NCI-H2171 treated with DMSO at 0.1 percent for 48 hours (cell line): ENCODE data around the gene KIAA0319L.

Source experiments
- DNase-seq: peaks from one replicate; lab custom pipeline; 2025; lab: John Stamatoyannopoulos, UW

KIAA0319L gene

GRCh38 chr1:35537806-35538205 is 19.4 kb downstream of the KIAA0319L start:
- DNase-seq = no peak

GRCh38 chr1:35536556-35537162 is 20.5 kb downstream of the KIAA0319L start:
- no peak for DNase-seq

GRCh38 chr1:35535243-35535642 is 22.0 kb downstream of the KIAA0319L start:
- DNase-seq = no peak

- peak; percentile 8 for DNase-seq
These were observed 23.6 kb downstream of the KIAA0319L start for GRCh38 chr1:35533586-35533985.

GRCh38 chr1:35532497-35533223 is 24.5 kb downstream of the KIAA0319L start:
- no peak for DNase-seq

GRCh38 chr1:35531368-35531767 is 25.8 kb downstream of the KIAA0319L start:
- DNase-seq = no peak

- no peak for DNase-seq
These were observed 26.3 kb downstream of the KIAA0319L start for GRCh38 chr1:35530946-35531345.

GRCh38 chr1:35530168-35530567 is 27.0 kb downstream of the KIAA0319L start:
- no peak for DNase-seq

GRCh38 chr1:35524106-35524505 is 33.1 kb downstream of the KIAA0319L start:
- no peak for DNase-seq

- no peak for DNase-seq
These were observed 37.8 kb downstream of the KIAA0319L start for GRCh38 chr1:35519432-35519831.

GRCh38 chr1:35518183-35518582 is 39.0 kb downstream of the KIAA0319L start:
- DNase-seq = no peak

GRCh38 chr1:35511305-35511704 is 45.9 kb downstream of the KIAA0319L start:
- no peak for DNase-seq

GRCh38 chr1:35509558-35509957 is 47.6 kb downstream of the KIAA0319L start:
- DNase-seq = no peak

GRCh38 chr1:35507947-35508346 is 49.3 kb downstream of the KIAA0319L start:
- DNase-seq = no peak

- no peak for DNase-seq
These were observed 50.0 kb downstream of the KIAA0319L start for GRCh38 chr1:35506960-35507912.

GRCh38 chr1:35505911-35506798 is 51.0 kb downstream of the KIAA0319L start:
- peak; percentile 10 for DNase-seq

- no peak for DNase-seq
These were observed 55.0 kb downstream of the KIAA0319L start for GRCh38 chr1:35502242-35502641.

- no peak for DNase-seq
These were observed 56.8 kb downstream of the KIAA0319L start for GRCh38 chr1:35500439-35500838.

- peak; percentile 55 for DNase-seq
These were observed 57.5 kb downstream of the KIAA0319L start for GRCh38 chr1:35499652-35500176.

GRCh38 chr1:35499231-35499630 is 58.0 kb downstream of the KIAA0319L start:
- DNase-seq = no peak

GRCh38 chr1:35497571-35497970 is 59.6 kb downstream of the KIAA0319L start:
- no peak for DNase-seq
